IPS-18c (cell line): ENCODE measurements around the gene SLC29A3.

ENCODE experiments used
- H3K4me3 ChIP-seq: 2 replicates; pipeline ENCODE4 v1.7.0; 2013; ENCODE audit warnings: low read depth, mild to moderate bottlenecking, low read length, moderate library complexity; ENCODE audit not compliant: insufficient read depth
- H3K9me3 ChIP-seq: one replicate; pipeline ENCODE4 v1.6.1; 2013; ENCODE audit warnings: mild to moderate bottlenecking, low read length, moderate library complexity; ENCODE audit not compliant: control insufficient read depth, insufficient read depth

The SLC29A3 gene

GRCh38 chr10:71368643-71369042, 49.6 kb downstream of the SLC29A3 start:
- no peaks in the 10 kb centered on the region for H3K9me3 ChIP-seq
- H3K4me3 ChIP-seq, result no peak overlapping the region

DNA sequence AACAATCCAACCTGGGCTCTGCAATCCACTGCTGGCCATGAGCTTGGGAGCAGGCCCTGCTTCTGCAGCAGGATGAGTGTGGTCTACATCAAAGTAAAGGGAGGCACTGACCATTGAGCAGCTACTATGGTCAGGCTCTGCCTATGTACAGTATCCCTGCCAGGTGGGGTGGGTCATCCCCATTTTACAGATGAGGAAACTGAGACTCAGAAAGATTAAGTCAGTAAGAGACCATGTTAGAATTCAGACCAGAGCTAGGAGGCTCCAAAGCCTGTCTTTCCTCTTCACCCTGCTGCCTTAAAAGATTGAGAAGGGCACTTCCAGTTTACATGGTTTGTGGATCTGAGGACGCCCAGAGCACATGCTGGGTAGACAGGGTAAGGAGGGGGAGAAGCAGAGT, 50.5 kb downstream of the SLC29A3 start:
- Histone ChIP-seq H3K9me3 (no peaks in the 10 kb centered on the region), H3K4me3 (no peak overlapping the region)

- Histone ChIP-seq H3K9me3 (no peaks in the 10 kb centered on the region), H3K4me3 (no peak overlapping the region)
These were observed 51.0 kb downstream of the SLC29A3 start for GRCh38 chr10:71370031-71370430.

DNA sequence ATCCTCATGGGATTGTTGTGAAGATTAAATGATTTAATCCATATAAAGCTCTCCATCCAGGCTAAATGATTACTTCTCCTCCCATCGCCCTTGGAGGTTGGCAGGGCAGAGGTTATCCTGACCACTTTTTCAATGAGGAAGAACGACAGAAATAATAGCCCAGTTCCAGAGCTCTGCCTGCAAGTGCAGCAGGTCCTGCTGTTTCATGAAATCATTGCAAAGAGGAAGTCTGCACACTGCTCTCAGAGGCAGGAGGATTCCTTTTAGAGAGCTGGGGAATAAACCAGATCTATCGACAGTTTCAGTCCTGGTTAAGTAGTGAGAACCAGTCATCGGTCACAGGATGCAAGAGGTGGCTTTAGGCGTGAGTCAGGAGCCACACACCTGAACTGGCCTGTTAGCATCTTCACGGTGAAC, 52.7 kb downstream of the SLC29A3 start:
- no peak overlapping the region for H3K4me3 ChIP-seq
- H3K9me3 ChIP-seq, result no peaks in the 10 kb centered on the region

- H3K4me3 ChIP-seq, result no peak overlapping the region
These were observed 53.9 kb downstream of the SLC29A3 start for GRCh38 chr10:71372882-71373495.

DNA sequence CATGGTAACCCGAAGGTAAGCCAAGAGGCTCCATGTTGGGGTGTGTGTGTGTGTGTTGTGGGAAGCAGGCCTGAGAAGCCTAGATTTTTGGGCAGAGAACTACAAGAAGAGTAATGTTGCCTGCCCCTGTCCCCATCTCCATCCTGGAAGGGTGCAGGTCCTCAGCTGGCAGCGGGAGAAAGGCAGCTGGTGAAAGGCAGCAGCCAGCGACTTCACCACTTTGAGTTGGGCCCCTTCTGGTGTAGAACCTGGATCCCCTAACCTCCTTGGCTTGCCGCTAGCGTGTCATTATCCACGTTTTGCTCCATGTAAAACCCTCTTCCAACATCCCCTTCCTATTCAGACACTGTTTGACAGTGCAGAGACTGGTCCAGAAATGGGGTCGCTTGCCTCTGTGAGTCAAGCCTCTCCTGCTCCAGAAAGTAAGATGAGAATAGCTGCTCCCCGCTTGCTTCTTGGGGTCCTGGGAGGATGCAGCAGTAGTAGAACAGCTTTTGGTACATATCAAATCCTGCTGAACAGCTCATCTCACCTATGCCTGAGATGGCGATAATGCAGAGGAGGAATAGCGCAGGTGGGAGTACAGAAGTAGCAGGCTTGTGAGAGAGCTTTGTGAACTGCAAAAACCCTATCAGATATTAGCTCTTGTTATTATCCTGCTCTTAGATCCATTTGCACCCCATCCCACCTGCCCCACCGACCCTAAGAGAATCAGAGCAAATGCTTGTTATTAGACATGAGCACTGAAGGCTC, 55.6 kb downstream of the SLC29A3 start:
- Histone ChIP-seq H3K4me3 (no peak overlapping the region), H3K9me3 (no peaks in the 10 kb centered on the region)

More at GRCh38 chr10:71372882-71373495, 53.9 kb downstream of the SLC29A3 start:
- H3K9me3 ChIP-seq, result no peaks in the 10 kb centered on the region

DNA sequence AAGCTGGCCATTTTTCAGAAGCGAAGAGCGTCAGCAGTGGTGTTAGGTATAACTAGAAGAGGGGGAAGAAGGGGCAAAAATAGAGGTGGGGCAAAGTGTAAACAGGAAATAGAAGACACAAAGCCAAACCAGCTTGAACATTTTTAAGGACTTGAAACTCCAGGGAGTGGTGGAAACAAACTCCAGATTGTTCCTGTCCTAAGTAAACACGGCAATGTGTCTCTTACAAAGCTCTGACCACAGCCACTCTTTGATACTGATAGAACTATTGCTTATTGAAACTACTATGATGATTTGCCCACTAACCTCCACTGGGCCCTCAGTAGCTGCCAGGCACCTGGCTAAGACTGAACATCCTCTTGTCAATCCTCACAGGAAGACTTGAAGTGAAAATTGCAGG, 56.9 kb downstream of the SLC29A3 start:
- H3K9me3 ChIP-seq, result no peaks in the 10 kb centered on the region
- no peak overlapping the region for H3K4me3 ChIP-seq

- no peak overlapping the region for H3K4me3 ChIP-seq
- H3K9me3 ChIP-seq, result no peaks in the 10 kb centered on the region
These were observed 59.5 kb downstream of the SLC29A3 start for GRCh38 chr10:71378336-71379117.

DNA sequence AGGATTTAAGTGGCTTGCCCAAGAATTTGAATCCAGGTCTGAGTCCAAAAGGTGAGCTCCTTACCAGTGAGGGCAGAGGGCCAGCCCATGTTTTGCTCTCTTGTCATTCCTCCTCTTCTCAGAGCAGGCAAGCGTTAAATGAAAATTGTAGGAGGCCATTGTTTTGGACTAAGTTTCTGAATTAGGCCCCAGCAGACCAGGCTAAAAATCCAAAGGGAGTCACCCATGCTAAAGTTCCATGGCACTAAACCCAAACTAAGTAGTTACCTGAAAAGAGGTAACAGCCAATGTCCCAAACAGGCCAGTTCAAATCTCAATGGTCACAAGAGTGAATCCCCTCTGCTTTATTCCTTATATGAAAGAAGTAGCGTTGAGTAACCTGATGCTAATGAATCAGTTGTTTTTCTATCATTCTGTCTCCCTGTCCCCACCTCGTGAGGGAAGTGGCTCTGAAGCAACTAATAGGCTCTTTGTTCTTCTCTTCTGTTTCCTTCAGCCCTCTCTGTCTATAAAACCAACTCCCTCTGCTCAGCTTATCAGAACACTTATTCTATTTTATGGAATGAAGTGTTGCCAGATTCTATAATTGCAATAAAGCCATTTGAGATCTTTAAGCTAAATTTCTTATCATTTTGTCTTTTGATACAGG, 60.2 kb downstream of the SLC29A3 start:
- no peak overlapping the region for H3K4me3 ChIP-seq
- no peaks in the 10 kb centered on the region for H3K9me3 ChIP-seq

GRCh38 chr10:71380841-71381240, 61.8 kb downstream of the SLC29A3 start:
- H3K9me3 ChIP-seq, result no peaks in the 10 kb centered on the region
- H3K4me3 ChIP-seq, result no peak overlapping the region

DNA sequence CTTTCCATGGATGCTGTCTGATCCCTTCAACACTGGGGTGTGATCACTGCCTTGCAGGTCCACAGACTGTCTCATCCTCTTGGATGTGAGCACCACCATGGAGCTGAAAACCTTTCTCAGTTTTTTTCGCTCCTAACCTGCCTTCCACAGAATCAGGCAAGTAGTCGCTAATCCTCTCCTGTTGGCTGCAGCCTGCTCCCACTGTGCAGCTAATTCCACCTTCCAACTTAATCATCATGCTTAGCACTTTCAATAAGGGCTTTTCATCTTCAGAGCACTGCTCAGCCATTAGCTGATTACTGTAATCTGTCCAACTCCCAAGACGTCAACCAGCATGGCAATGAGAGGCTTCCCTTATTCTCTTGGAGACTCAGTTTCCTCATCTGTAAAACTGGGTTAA, 62.6 kb downstream of the SLC29A3 start:
- Histone ChIP-seq H3K4me3 (no peak overlapping the region), H3K9me3 (no peaks in the 10 kb centered on the region)

DNA sequence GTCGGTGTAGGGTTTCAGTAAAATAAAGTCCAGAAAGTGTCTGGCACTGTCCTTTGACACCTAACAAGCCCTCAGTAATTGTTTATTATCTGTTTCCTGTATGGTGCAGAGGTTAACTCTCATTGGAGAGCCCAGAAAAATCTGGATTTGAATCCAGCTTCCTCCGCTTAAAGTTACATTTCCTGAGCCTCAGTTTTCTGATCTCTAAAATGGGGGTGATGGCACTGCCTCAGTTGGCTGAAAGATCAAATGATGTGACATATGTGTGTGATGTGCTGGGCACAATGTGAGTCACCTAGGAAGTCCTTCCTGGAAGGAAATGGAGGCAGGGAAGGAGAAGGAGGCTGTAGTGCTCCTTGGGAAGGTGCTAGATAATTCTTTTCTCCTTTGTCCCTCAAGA, 63.0 kb downstream of the SLC29A3 start:
- Histone ChIP-seq H3K4me3 (no peak overlapping the region), H3K9me3 (no peaks in the 10 kb centered on the region)

DNA sequence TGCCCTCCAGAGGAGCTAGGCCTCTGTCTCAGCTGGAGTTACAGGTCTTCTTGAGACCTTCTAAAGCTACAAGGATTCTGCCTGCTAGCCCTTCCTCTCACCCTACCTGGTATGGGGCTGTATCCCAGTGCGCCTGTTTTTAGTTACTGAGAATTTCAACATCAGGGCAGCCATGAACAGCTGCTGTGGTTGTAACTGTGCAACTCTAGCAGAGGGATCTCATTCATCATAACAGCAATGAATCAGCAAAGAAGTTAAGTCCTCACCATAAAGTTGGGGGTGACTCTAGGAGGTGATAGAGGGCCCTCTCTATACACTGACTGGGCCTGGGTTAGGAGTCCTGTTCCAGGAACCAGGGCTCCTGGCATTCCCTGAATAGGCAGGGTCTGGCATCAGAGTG, 63.7 kb downstream of the SLC29A3 start:
- H3K4me3 ChIP-seq, result no peak overlapping the region
- H3K9me3 ChIP-seq, result no peaks in the 10 kb centered on the region

GRCh38 chr10:71383972-71384687, 65.1 kb downstream of the SLC29A3 start:
- Histone ChIP-seq H3K9me3 (no peaks in the 10 kb centered on the region), H3K4me3 (no peak overlapping the region)

GRCh38 chr10:71388171-71388570, 69.1 kb downstream of the SLC29A3 start:
- Histone ChIP-seq H3K9me3 (no peaks in the 10 kb centered on the region), H3K4me3 (no peak overlapping the region)

- no peaks in the 10 kb centered on the region for H3K9me3 ChIP-seq
- no peak overlapping the region for H3K4me3 ChIP-seq
These were observed 69.7 kb downstream of the SLC29A3 start for GRCh38 chr10:71388583-71389310.
